Nucleus accumbens (tissue), 56 donors: Measurements from ENCODE around the gene TMEM47.

Source experiments
- DNase-seq, 56 donors: peaks; one replicate each; lab custom pipeline; 2025; lab: John Stamatoyannopoulos, UW

The TMEM47 gene

GRCh38 chrX:34656842-34657725 is at the start of gene TMEM47:
TSS of gene TMEM47 (minus strand) at chrX:34657285. CDS start at chrX:34657029, 256 bp downstream.
- peak in 55 of 56 donors; percentile 0 to 73 (median 36) for DNase-seq

- DNase-seq: no peak
Observed at GRCh38 chrX:34687095-34687494, 30.0 kb upstream of the TMEM47 start.

- DNase-seq: no peak
Observed at GRCh38 chrX:34659575-34659974, 2.5 kb upstream of the TMEM47 start.

GRCh38 chrX:34658326-34658725 is 1.2 kb upstream of the TMEM47 start:
- no peak for DNase-seq

- DNase-seq: no peak
Observed at GRCh38 chrX:34657726-34658070, 613 bp upstream of the TMEM47 start.

- DNase-seq: peak in 8 of 56 donors; percentile 0 to 17 (median 2)
Observed at GRCh38 chrX:34656467-34656841, 631 bp downstream of the TMEM47 start.

GRCh38 chrX:34655501-34656455 is 1.3 kb downstream of the TMEM47 start:
- peak in 8 of 56 donors; percentile 0 to 35 (median 2) for DNase-seq

- peak in 1 of 56 donors; percentile 2 for DNase-seq
Observed at GRCh38 chrX:34654696-34655490, 2.2 kb downstream of the TMEM47 start.

GRCh38 chrX:34653811-34654210 is 3.3 kb downstream of the TMEM47 start:
- DNase-seq: no peak

GRCh38 chrX:34642849-34643248 is 14.2 kb downstream of the TMEM47 start:
- DNase-seq: no peak

GRCh38 chrX:34638116-34638515 is 19.0 kb downstream of the TMEM47 start:
- DNase-seq: no peak

GRCh38 chrX:34634349-34634748 is 22.7 kb downstream of the TMEM47 start:
- no peak for DNase-seq

- no peak for DNase-seq
Observed at GRCh38 chrX:34632384-34632783, 24.7 kb downstream of the TMEM47 start.

GRCh38 chrX:34631479-34632220 is 25.4 kb downstream of the TMEM47 start:
- no peak for DNase-seq

- no peak for DNase-seq
Observed at GRCh38 chrX:34629572-34629971, 27.5 kb downstream of the TMEM47 start.

- DNase-seq: no peak
Observed at GRCh38 chrX:34624416-34624815, 32.7 kb downstream of the TMEM47 start.

- DNase-seq: no peak
Observed at GRCh38 chrX:34619920-34620319, 37.2 kb downstream of the TMEM47 start.

GRCh38 chrX:34612036-34612435 is 45.0 kb downstream of the TMEM47 start:
- DNase-seq: no peak

GRCh38 chrX:34598362-34598761 is 58.7 kb downstream of the TMEM47 start:
- no peak for DNase-seq

GRCh38 chrX:34586936-34587335 is 70.1 kb downstream of the TMEM47 start:
- DNase-seq: no peak
